Measurements from ENCODE around the gene CADPS2. TPM values are rescaled to one million over a fixed set of nuclear protein-coding genes. Genes with fewer than 3 reads are reported as not detected.

CADPS2 gene
- total RNA-seq, 3 donors from 2014 or later (not counting 1 experiment from before 2014, with no cell fraction given) = not detected

- H3K4me3 Mint-ChIP-seq = no peak within 1 kb of the TSS
- no peaks in the 10 kb centered on the region for H3K4me1 ChIP-seq (ENCODE audit: control insufficient read depth, insufficient read depth, low read length)
- no peaks in the 10 kb centered on the region for H3K9me3 ChIP-seq (ENCODE audit: control insufficient read depth, insufficient read depth, low read length)
- DNase-seq = no peak
- H3K27ac Mint-ChIP-seq = no peak within 1 kb of the TSS
- peaks cover 18 to 20% of the 10 kb centered on the region in 2 donors for H3K9me3 Mint-ChIP-seq
- peaks cover 6% of the 10 kb centered on the region for H3K36me3 Mint-ChIP-seq
- no peaks in the 10 kb centered on the region for H3K27me3 ChIP-seq (ENCODE audit: control insufficient read depth, insufficient read depth, low read length)
- H3K27ac ChIP-seq (ENCODE audit: low read length) = no peak within 1 kb of the TSS
- 86% methylated on average over 1 of the region's 1 CpG for WGBS (ENCODE audit: insufficient coverage)
- TF ChIP-seq CTCF (IDR thresholded peaks at IDR 0.05) = no peak
- no peaks in the 10 kb centered on the region for H3K36me3 ChIP-seq (ENCODE audit: control insufficient read depth, insufficient read depth, low read length)
- no peaks in the 10 kb centered on the region for H3K4me1 Mint-ChIP-seq
- no peaks in the 10 kb centered on the region for H3K27me3 Mint-ChIP-seq (ENCODE audit: low read depth in 2 of 2)
- intact Hi-C loops (cut with micrococcal nuclease) = no loop called here
- ATAC-seq = no peak
- no peak within 1 kb of the TSS for H3K4me3 ChIP-seq (ENCODE audit: low read length)
These were observed 183.3 kb downstream of the CADPS2 start, which contains the start of gene RNF148 for GRCh38 chr7:122702872-122703510. Gene RNF148, minus strand, starts transcription at chr7:122702922. Its CDS starts 172 bp downstream, at chr7:122702750.

- Mint-ChIP-seq H3K36me3 (peaks cover 6% of the 10 kb centered on the region), H3K9me3 (peaks cover 10 to 24% of the 10 kb centered on the region in 2 donors), H3K27me3 (ENCODE audit: low read depth in 2 of 2) (no peaks in the 10 kb centered on the region), H3K27ac (no peak within 1 kb of the TSS), H3K4me3 (no peak within 1 kb of the TSS), H3K4me1 (no peaks in the 10 kb centered on the region)
- ATAC-seq (no peak), DNase-seq (no peak)
- Histone ChIP-seq H3K27me3 (ENCODE audit: control insufficient read depth, insufficient read depth, low read length) (no peaks in the 10 kb centered on the region), H3K9me3 (ENCODE audit: control insufficient read depth, insufficient read depth, low read length) (no peaks in the 10 kb centered on the region), H3K4me3 (ENCODE audit: low read length) (no peak within 1 kb of the TSS), H3K4me1 (ENCODE audit: control insufficient read depth, insufficient read depth, low read length) (no peaks in the 10 kb centered on the region), H3K36me3 (ENCODE audit: control insufficient read depth, insufficient read depth, low read length) (no peaks in the 10 kb centered on the region), H3K27ac (ENCODE audit: low read length) (no peak within 1 kb of the TSS)
- intact Hi-C loops (cut with micrococcal nuclease) = no loop called here
- TF ChIP-seq CTCF (IDR thresholded peaks at IDR 0.05) = no peak
These were observed 187.2 kb downstream of the CADPS2 start, which contains the start of gene RNF133 for GRCh38 chr7:122699017-122699416. Gene RNF133, minus strand, starts transcription at chr7:122699117. Its CDS starts 199 bp downstream, at chr7:122698918.

- no peak overlapping the region for H3K27ac ChIP-seq (ENCODE audit: low read length)
- intact Hi-C loops (cut with micrococcal nuclease) = no loop called here
- Mint-ChIP-seq H3K4me1 (no peaks in the 10 kb centered on the region), H3K9me3 (peaks cover 10 to 24% of the 10 kb centered on the region in 2 donors), H3K36me3 (peaks cover 6% of the 10 kb centered on the region), H3K27ac (no peak overlapping the region), H3K4me3 (no peak overlapping the region), H3K27me3 (ENCODE audit: low read depth in 2 of 2) (no peaks in the 10 kb centered on the region)
- no peak for DNase-seq
- TF ChIP-seq CTCF (IDR thresholded peaks at IDR 0.05) = no peak
- no peaks in the 10 kb centered on the region for H3K36me3 ChIP-seq (ENCODE audit: control insufficient read depth, insufficient read depth, low read length)
- H3K4me1 ChIP-seq (ENCODE audit: control insufficient read depth, insufficient read depth, low read length) = no peaks in the 10 kb centered on the region
- 100% methylated on average over 1 of the region's 1 CpG for WGBS (ENCODE audit: insufficient coverage)
- H3K9me3 ChIP-seq (ENCODE audit: control insufficient read depth, insufficient read depth, low read length) = peaks cover 6% of the 10 kb centered on the region
- H3K4me3 ChIP-seq (ENCODE audit: low read length) = no peak overlapping the region
- ATAC-seq = no peak
- H3K27me3 ChIP-seq (ENCODE audit: control insufficient read depth, insufficient read depth, low read length) = no peaks in the 10 kb centered on the region
These were observed 190.4 kb downstream of the CADPS2 start for GRCh38 chr7:122695816-122696215.

- Mint-ChIP-seq H3K4me1 (no peaks in the 10 kb centered on the region), H3K36me3 (peaks cover 6% of the 10 kb centered on the region), H3K9me3 (peaks cover 10 to 22% of the 10 kb centered on the region in 2 donors), H3K27ac (no peak overlapping the region), H3K27me3 (ENCODE audit: low read depth in 2 of 2) (no peaks in the 10 kb centered on the region), H3K4me3 (no peak overlapping the region)
- Histone ChIP-seq H3K27ac (ENCODE audit: low read length) (no peak overlapping the region), H3K4me1 (ENCODE audit: control insufficient read depth, insufficient read depth, low read length) (no peaks in the 10 kb centered on the region), H3K36me3 (ENCODE audit: control insufficient read depth, insufficient read depth, low read length) (no peaks in the 10 kb centered on the region), H3K27me3 (ENCODE audit: control insufficient read depth, insufficient read depth, low read length) (no peaks in the 10 kb centered on the region), H3K4me3 (ENCODE audit: low read length) (no peak overlapping the region), H3K9me3 (ENCODE audit: control insufficient read depth, insufficient read depth, low read length) (peaks cover 6% of the 10 kb centered on the region)
- intact Hi-C loops (cut with micrococcal nuclease) = no loop called here
- DNase-seq (no peak), ATAC-seq (no peak)
- TF ChIP-seq CTCF (IDR thresholded peaks at IDR 0.05) = no peak
- WGBS (ENCODE audit: insufficient coverage) = 100% methylated on average over 1 of the region's 2 CpGs
These were observed 191.6 kb downstream of the CADPS2 start for GRCh38 chr7:122694697-122695096.
